Cardiac septum (tissue), 1 donor: ENCODE data around the gene HSPG2. TPM values are rescaled to one million over a fixed set of nuclear protein-coding genes. Genes with fewer than 3 reads are reported as not detected.
A peak's percentile ranks its signal among the peaks of the same experiment; 100 is the strongest.
"Not testable (repeated sequence)": the region's sequence is repeated elsewhere in the genome, so short reads cannot be mapped to it uniquely, and the experiment has no call there.

Source experiments
- DNase-seq: peaks from one replicate; pipeline ENCODE4 v3.0.0-alpha.2; 2020; ENCODE audit warnings: low spot score
- intact Hi-C: fragments of 100-400 bp; cut with DNase I; formaldehyde crosslinking; loops from one replicate; pipeline ENCODE4 v1.14.0; 2022
- total RNA-seq: library from RNA; stranded (reverse); fragmentation: NEBNext Ultra II Directional; extraction: Animal tissue kit (Norgen Biotek cat#: 25700); gene quantifications from one replicate; pipeline ENCODE4 v1.2.1, GENCODE V29; 2021
- donor health status: DM: no; HTN: no; CAD: no.

Gene HSPG2
- total RNA-seq, 1 donor from 2014 or later, result 506 TPM

DNA sequence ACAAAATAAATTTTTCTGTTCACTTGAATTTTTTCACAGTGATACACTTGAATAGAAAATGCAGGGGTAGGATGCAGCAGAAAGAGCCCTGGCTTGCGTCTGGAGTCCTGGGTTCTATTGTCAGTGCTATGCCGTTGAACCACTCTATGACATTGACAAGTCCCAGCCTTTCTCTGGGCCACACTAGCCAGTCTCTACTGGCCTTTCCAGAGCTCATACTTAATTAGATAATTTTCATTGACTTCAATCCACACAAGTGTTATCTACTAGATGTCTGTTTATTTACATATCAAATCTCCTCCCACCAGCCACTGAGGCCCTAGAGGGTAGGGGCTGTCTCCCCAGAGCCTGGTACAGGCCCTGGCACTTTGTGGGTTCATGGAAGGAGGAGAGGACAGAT is 24.2 kb upstream of the HSPG2 start:
- no peak for DNase-seq
- intact Hi-C loops, result loop anchor here (5.0 kb wide), 1 partner anchor 94 kb away; no protein-coding TSS in a partner anchor

DNA sequence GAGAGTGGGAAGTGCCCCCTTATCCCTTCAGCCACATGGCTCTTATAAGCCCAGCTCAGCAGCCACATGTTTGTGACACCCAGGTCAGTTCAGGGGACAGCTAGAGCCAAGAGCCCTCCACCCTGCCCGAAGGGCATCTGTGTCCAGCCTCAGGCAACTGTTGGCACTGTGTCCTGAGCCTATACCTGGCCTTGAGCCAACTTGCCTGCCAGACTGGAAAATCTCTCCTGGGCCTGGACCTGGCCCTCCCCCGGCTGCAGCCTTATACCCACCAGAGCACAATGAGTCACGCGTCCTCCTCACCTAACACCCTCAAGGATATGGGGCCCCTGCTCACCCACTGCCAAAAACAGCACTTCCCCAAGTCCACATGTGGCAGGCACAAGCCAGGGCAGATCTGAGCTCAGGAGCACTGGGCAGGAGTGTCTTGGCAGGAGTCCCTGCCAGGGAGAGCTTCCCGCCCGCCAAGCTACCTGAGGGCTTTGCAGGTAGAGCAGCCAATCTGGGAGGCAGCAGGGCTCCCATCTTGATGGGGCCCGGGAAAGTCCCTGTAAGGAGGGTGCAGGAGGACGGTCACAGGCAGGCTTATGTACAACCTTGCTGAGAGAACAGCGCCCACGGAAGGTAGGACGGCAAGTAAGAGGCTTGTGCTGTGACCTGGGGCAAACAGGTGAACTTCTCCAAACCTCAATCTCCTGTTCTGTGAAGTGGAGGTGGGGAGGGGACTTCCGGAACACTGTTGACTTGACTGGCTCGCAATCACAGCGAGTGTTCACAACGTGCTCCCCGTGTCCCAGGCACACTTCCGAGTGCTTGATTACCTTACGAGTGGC is 19.8 kb upstream of the HSPG2 start:
- intact Hi-C loops, result loop anchor here (2.0 kb wide), 1 partner anchor 62 kb away; no protein-coding TSS in a partner anchor

DNA sequence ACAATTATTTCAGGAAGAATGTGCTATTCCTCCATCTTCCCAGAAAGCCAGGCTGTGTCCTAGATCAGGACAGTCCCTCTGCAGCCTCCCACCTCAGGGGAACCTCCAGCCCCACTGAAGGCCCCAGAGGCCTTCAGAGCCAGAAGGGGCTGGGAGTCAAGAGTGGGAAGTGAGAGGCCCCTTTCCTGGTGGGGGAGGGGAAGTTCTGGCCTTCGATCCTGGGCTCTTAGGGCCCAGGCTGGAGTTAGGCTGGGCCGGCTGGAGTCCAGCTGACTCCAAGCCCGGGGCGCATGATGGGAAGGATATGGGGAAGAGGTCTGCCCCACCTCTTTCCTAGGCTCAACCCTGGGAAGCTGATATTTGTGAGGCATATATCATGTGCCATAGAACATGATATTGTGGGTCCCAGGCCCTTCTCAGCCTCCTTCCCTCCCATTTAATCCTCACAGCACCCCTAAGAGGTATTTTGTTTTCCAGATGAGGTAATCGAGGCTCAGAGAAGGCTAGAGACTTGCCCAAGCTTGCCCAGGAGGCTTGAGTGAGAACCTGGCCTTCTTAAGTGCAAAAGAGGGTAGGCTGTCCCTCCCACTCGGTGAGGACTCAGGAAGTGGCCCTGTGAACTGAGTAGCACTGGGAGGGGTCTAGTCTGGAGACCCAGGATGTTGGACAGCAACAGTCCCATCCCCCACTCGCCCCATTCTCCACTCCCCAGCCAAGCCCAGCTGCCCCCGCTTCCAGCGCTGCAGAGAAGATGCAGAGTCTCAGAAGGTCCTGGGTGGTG is 18.6 kb upstream of the HSPG2 start:
- no peak for DNase-seq
- intact Hi-C loops, result loop anchor here (2.0 kb wide), 1 partner anchor 61 kb away; no protein-coding TSS in a partner anchor

More for the DNA sequence above, 19.8 kb upstream of the HSPG2 start:
- DNase-seq, result no peak

DNA sequence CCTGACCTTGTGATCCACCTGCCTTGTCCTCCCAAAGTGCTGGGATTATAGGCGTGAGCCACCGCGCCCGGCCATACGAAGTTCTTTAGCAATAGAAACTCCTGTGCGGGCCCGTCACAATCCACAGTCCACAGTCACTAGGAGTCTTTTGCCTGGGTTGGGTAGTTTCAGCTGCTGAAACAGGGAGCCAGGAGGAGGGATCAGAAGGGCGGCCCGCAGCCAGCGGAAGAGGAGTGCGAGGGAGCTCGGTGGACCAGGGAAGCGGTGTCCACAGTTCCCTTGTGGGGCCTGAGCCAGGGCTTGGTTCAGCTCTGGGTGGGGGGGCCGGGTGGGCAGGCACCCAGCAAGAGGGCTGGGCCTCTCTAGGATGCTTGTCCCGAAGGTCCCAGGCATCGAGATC is 17.9 kb upstream of the HSPG2 start:
- intact Hi-C loops, result no loop called here
- no peak for DNase-seq

DNA sequence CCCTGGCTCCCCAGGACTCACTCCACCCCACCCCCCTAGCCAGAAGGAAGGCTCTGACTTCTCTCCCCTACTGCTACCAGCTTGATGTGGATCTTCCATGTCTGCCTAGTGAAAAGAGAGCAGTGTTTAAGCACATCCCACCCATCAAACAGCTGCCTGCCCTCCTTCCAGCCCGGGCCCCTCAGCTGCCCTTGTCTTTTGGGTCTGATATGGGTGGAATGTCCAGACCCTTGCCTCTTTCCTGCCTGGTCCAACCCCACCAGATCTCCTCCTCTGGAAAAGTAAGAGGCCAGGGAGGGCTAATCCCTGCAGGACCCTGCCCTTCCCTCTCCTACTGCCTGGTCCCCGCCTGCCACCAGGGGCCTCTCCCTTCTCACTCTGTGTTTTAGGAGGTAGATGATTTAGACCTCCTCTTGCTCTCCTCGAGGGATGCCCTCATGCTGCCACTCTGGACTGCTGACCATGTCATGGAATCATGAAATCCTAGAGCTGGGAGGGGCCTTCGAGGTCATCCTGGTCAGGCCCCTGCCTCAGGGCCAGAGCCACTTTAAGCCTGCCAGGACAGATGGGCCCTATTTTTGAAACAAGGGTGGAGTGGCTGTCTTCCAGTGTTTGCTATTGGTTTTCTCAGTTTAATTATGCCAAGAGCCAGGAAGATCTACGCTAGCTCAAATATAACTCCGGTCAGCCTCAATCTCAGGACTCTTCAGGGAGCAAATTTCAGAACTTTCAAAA is 15.8 kb upstream of the HSPG2 start:
- no peak for DNase-seq
- intact Hi-C loops, result no loop called here

DNA sequence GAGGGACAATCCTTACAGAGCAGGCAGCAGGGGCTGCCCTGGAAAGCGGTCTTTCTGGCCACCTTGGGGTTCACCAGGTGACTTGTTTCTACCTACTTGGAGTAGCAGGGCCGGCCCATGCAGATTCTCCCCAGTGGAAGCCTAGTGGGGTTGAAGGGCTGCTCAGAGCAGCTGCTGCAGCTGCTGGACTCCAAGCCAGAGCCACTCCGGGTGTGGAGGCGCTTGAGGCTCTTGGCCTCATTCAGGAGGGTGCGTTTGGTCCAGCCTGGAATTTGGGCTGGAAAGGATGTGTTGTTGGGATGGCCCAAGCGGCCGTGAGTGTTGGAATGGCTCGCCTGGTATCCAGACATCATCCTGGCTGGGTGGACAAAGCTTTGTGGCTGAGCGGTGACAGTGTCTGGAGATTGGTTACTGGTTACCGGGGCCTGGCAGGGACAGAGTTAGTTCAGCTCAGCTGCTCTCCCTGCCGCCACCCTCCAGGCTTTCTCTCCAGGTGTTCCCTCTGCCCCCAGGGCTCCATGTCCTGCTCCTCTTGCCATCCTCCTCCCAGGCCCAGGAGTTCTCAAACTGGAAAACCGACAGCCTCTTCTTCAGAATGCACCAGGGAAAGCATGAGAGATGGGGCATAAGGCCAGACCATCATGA is 14.2 kb upstream of the HSPG2 start:
- DNase-seq, result no peak
- intact Hi-C loops, result no loop called here

DNA sequence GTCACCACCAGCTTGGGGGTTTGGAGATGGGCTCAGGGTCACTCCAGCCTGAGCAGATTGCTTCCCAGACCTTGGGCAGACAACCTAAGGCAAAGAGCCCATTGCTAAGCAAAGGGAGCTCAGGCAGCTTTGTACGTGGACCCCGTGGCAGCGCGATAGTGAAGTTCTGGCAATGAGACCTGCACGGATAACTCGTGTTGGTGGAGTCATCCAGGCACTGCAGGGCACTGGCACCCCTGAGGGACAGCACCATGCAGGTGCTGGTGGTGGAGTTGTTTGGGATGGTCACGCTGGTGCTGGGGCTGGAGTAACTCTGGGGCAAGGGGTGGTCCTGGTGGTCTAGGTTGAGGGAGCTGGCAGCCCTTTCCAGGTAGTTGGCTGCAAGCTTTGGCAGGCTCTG is 13.6 kb upstream of the HSPG2 start:
- intact Hi-C loops, result no loop called here
- DNase-seq, result no peak

DNA sequence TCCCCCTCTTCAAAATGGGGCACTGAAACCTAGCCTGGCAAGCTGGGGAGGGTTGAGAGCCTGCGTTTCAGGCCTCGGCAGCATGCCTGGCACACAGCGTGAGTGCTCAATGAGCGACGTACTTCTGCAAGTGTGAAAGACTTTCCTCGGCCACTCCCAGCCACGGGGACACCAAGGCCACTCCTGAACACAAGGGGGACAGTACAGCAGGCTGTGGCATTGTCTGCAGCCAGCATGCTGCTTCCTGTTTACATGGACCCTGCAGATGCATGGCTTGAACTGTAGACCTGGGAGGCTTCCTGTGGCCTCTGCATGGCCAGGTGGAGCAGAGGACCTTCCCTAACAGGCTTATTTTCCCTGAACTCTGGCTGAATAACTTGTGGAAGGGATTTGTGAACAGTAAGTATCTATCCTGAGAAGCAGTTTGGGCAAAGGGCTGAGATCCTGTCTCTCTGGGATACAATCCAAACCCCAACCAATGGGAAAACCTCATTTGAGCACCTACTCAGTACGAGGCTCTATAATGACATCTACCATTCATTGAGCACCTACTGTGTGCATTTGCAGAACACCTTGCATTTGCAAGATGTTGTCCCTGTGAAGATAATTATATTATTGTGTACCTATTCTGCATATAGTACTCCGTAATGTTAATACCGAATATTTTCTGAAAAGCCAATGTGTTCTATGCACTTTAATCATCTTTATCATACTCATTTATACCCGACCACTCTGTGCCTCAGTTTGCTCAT is 9.9 kb upstream of the HSPG2 start:
- intact Hi-C loops, result no loop called here
- DNase-seq, result no peak

DNA sequence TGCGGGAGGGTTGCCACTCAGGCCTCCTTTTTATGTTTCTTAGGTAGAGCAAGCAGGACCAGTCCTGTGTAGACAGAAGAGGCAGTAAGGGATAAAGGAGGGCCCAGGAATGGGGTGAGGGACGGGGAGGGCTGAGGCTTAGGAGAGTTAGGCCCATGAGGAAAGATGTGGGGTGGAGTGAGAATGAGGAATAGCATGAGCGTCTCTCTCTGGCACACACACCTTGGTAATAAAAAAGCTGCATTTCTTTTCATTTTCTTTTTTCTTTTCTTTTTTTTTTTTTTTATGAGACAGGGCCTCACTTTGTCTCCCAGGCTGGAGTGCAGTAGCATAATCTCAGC is 7.6 kb upstream of the HSPG2 start:
- no peak for DNase-seq
- intact Hi-C loops, result no loop called here

DNA sequence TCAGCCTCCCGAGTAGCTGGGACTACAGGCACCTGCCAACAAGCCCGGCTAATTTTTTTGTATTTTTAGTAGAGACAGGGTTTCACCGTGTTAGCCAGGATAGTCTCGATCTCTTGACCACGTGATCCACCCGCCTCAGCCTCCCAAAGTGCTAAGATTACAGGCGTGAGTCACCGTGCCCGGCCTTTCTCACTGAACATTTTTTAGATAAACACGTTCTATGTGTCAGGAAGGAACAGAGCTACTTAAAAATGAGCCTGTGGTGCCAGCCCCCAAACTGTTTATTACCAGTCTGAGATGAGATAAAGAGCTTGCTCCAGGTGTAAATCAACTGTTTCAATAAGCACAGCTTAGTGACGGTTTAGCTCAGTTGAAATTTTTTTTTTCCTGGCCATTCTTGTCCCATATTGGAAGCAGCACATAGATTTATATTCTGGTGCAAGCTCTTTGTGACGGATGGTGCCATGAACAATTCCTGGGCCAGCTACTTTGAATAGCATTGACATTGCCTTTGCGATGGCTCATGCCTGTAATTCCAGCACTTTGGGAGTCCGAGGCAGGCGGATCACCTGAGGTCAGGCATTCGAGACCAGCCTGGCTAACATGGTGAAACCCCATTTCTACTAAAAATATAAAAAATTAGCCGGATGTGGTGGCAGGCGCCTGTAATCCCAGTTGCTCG is 6.0 kb upstream of the HSPG2 start:
- intact Hi-C loops, DNase-seq: not testable (repeated sequence)

DNA sequence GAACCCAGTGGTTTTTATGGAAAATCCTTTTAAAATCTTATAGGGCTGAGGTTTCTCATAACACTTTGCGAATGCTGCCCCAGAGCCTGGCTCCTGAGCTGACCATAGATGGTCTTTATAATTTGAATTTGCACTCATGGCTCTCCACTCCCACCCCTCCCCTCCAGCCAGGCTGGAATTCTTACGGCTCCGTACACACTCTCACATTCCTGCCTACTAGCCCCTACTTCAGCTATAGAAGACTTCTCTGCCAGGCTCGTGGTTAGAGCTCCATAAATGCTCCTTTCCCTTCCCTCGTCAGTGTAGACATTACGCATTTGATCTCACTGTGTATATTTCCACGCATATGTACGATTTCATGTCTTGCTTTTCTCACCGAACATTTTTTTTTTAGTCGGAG is 5.4 kb upstream of the HSPG2 start:
- no peak for DNase-seq
- intact Hi-C loops, result no loop called here

DNA sequence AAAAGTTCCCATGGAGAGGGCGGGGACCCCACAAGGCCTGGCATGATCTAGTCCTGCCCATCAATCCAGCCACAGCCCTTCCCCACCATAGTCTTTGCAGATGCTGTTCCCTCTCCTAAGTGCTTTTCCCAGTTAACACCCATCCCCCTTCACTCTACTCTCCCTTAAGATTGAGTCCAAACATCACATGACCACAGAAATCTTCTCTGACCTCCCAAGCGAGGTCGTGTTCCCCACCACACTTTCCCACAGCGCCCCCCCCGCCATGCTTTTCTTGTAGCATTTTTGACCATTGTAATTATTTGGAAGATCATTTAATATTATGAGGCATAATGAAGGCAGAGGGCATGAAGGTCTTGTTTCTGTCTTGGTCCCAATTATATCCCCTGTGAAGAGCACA is 4.3 kb upstream of the HSPG2 start:
- DNase-seq, result no peak

DNA sequence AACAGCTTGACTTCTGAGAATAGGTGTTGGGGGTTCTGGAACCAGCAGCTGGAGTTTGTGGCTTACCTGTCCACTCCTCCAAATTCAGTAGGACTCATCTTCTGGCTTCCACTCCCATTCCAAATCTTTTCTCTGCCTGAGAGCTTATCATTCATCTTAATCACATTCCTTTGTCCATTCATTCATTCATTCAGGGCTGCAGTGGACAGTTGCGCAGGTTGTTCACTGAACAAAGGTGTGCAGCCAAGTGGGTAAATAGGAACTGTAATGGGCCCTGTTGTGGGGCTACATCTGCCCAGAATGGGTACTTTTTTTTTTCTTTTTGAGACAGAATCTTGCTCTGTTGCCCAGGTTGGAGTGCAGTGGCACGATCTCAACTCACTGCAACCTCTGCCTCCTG is 3.4 kb upstream of the HSPG2 start:
- DNase-seq, result no peak
- intact Hi-C loops, result no loop called here

More for the DNA sequence above, 4.3 kb upstream of the HSPG2 start:
- intact Hi-C loops, result no loop called here

DNA sequence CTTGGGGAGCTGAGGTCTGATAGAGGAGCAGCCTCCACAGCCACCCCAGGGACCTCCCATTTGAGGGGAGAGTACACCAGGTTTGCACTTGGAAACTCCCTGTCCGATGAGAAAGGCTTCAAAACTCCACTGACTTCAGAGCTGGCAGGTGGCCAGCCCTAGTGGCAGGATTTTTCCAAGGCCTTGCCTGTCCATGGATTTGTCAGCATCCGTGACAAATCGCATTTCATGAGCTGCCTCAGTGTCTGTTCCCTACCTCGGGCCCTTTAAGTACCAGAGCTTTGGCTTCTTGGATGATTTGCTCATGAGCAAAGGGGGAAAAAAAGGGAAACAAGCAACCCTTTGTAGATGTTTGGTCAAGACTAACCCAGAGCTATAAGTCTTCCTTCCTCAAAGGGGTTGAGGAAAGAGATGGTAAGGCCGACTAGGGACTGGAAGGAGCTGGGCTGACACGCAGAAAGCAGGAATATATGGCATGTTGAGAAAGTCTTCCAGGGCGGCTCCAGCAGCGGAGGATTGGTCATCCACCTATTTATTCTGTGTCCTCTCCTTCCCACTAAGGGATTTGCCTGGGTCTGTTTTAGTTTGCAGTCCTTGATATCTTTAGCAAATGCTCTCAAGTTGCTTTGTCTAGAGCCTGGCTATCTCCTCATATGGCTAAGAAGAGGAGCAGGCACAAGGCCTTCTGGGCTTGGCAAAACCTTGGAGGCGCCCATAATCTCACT is 2.7 kb upstream of the HSPG2 start:
- DNase-seq, result peak; percentile 93
- intact Hi-C loops, result loop anchor here (2.0 to 5.0 kb wide), 3 partner anchors 29 to 158 kb away; partner anchors contain the start of gene USP48

DNA sequence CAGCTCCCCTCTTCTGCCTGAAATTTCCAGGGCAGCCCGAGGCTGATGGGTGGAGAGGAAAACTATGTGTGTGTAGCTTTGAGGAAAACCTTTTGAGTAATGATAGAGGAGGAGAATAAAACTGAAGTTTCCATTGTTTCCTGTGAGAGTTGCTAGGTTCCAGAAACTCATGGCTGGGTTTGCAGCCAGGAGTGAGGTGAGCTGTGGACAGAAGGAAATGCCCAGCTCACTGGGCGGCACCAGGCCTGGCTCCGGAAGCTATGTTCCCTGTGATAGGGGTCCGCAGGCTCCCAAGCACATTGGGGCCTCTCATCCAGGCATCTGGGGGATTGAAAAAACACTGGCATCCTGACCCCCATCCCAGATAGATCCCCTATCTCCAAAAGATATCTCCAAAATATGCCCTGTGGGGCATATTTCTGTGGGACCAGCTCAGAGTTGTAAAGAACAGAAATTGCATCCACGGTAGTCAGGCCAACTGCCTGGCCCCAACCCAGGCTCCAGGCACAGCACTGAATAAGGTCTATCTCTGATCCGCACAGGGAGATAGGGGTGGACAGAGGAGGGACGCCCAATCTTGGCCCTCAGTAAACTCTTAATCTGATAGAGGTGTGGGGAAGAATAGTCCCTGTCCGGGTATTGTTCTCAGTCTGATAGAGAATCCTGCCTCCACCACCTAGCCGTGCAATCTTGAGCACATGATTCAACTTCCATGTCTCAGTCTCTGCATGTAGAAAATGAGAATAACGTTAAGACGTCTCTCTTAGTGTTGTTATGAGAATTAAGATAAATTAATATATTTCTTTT is 1.8 kb upstream of the HSPG2 start:
- intact Hi-C loops, result loop anchor here (2.0 to 5.0 kb wide), 3 partner anchors 28 to 157 kb away; partner anchors contain the start of gene USP48
- no peak for DNase-seq

DNA sequence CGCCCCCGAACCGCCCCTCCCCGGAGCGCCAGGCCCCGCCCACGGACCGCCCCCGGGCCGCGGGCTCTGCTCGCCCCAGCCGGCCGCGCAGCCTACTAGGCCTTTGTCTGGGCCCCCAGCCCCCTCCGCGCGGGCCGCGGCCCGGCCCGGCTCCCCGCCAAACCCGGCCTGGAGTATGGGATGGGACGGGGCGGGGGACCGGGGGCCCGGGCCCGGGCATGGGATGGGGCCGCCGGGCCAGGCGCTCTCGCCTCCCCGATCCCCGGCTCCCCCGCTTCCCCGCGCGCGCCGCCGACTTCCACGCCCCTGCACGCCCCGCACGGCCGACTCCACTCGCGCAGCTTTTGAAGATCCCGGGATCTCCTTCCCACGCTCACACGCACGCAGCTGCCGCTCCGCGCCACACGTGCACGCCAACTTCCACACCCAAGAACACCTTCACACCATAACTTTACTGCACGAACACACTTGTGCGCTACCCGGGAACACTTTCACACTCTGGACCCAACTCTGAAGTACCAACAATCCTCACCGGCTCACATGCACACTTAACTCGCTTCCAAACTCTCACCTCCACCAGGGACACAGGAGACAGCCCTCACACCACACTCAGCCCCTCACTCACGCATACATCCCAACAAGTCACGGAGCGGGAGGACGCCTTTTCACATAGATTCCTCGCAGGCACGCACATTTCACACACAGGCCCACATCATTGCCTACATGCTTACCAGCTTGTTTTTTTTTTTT is 437 bp upstream of the HSPG2 start:
- intact Hi-C loops, result loop anchor here (2.0 to 5.0 kb wide), 3 partner anchors 27 to 155 kb away; partner anchors contain the start of gene USP48
- peak; percentile 92 for DNase-seq
